NCI-H1436 (cell line): ENCODE measurements around the gene ENTPD8.
"Not testable (repeated sequence)": the region's sequence is repeated elsewhere in the genome, so short reads cannot be mapped to it uniquely, and the experiment has no call there.

Source experiments
- DNase-seq: peaks from one replicate; lab custom pipeline; 2025; lab: John Stamatoyannopoulos, UW

ENTPD8 gene

DNA sequence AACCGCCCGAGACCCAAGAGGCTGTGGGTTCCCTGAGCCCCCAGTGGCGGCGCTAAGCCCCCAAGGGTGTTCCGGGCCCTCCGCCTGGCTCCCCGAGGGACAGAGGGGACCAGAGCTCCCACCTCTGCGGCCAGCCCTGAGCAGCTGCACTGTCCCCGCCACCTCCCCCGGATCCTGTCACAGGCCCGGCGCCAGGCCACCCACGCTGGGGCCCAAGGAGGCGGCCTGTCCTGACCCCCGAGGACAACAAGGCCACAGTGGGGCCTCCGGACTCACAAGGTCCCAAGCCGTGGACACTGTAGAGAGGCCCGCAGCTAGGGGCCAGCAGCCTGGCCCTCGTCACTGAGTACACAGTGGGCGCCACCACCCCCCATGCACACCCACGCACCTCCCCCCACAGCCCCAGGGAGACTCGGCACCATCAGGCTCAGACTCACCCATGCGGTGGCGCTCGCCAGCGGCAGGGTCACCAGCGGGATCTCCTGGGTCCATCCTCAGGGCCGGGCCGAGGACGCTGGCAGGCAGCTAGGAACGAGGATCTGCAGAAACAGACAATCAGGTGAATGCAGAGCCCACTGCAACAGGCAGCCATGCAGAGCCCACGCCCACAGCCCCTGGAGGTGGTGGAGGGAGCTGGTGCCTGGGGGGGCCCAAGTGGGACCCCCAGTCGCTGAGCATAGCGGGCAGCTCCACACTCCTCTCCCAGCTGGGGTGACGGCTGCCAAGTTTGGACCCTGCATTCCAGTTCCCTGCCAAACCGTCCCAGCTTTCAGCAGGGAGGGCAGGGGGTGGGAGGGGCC, 46.1 kb downstream of the ENTPD8 start:
- no peak for DNase-seq

DNA sequence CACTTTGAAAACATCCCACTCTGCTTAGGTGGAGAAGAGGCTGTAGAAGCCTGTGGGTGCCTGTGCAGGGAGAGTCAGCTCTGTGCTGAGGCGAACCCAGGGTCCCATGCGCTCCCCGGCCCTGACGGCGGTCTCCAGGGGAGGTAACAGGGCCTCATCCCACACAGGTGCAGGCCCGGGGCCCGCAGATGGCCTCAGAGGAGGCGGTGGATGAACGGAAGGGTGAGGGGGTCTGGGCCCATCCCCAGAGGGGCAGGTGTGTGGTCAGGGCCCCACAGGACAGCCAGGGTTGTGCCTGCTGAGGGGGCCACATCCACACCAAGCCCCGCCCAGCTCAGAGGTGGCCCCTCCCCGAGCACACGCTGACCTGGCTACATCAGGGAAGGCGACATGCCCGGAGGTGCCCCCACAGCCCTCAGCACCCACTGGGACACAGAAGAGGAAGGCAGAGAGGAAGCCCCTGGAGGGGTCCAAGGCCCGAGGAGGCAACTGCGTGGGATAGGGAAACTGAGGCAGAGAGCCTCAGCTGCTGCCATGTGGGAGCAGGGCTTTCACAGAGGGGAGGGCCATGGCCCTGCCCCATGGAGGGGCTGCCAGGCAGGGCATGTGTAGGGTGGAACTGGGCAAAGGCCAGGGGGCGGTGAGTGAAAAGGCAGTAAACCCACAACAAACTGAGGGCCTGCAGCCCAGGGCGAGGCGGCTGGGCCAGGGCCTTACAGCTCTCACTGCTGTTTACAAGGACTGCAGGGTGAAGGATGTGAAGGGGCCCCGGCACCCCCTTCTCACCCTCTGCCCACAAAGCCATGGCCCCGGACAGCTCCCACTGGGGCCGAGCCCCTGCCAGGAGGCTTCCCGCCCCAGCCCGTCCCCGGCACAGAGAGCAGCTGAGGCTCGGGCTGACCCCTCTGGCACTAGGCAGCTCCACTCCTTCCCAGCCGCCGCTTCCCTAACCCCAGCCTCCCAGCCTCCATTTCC, 47.7 kb downstream of the ENTPD8 start:
- no peak for DNase-seq

DNA sequence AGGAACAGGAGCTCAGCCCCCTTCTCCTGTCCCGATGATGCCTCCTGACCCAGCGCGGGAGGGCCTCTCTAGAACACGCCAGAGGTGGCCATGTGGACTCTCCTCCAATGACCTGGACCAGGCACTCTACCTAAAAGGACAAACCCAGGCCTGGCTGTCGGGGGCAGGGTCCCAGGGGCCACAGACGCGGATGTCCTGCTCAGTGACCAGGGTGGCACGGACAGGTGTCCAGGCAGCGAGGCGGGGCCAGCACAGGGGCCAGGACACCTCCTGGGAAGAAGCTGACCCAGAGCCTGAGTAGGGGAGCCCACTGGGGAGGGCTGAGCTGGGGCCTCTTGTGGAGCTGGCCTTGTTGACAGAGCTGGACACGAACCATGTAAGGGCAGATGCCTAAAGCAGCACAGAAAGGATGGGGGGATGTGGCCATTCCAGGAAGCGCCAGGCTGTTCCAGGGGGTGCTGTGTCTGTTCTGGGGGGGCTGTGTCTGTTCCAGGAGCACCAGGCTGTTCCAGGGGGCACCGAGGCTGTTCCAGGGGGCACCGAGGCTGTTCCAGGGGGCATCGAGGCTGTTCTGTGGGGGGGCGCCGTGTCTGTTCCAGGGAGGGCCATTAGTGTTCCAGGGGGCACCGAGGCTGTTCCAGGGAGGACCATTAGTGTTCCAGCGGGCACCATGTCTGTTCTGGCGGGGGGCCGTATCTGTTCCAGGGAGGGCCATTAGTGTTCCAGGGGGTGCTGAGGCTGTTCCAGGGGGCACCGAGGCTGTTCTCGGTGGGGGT, 48.7 kb downstream of the ENTPD8 start:
- DNase-seq: no peak

DNA sequence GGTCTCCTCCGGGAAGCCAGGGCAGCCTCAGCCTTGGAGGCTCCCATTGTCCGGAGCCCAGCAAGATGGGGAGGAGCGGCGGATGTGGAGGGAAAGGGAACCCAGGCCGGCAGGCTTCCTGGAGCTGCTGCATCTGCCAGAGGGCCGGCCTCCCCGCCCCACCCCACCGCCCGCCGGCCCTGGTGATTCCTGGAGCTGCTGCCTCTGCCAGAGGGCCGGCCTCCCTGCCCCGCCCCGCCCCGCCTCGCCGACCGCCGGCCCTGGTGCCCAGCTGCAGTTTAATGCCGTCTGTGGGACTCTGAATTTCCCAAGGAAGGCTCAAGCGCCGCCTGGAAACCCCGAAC, 49.8 kb downstream of the ENTPD8 start:
- no peak for DNase-seq

DNA sequence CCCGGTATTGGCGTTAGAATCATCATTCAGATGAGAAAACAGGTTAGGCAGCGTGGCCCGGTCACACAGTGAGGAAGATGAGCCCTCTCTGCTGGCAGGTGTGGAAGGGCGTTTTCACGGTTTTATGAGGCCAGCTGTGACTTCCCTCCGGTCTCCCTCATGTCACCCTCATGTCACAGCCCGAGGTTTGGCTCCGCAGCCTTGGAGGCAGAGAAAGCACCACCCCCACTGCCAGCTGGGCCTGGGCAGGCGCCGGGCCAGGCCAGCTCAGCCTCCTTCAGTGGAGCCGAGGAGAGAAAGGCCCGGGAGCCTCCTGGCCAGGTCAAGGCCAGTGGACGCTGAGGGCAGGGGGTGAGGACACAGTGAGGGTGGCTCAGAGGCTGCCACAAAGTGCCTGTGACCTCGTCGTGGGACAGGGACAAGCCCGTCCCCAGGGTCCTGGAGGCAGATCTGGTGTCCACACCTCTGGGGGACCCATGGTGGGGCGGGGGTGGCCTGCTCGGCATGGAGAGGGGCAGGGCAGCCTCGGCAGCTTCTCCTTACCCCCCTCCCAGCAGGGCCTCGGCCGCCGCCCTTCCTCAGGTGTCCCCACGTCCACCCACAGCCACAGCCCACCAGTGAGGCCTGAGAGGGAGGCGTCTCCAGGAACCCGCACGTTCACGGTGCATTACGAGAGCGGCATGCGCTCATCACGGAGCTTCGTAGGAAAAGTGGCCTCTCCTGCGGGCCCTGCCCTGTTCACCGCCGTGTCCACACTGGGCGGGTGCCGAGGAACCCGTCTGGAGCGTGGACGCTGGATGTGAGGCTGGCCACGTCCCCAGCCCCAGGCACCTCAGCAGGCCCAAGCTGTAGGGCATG, 50.4 kb downstream of the ENTPD8 start:
- DNase-seq: no peak

DNA sequence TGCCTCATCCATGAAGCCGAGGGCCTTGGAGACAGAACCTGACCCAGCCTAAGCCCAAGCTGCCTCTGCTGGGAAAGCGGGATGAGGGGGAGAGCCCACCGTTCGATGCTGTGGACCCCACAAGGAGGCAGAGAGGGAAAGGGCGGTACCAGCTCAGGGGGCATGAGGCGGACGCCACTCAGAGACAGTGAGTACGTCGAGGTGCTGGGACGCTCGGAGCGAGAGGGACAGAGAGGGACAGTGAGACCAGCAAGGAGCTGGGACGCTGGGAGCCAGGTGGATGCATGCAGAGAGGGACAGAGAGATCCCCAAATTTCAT, 51.8 kb downstream of the ENTPD8 start:
- DNase-seq: no peak

DNA sequence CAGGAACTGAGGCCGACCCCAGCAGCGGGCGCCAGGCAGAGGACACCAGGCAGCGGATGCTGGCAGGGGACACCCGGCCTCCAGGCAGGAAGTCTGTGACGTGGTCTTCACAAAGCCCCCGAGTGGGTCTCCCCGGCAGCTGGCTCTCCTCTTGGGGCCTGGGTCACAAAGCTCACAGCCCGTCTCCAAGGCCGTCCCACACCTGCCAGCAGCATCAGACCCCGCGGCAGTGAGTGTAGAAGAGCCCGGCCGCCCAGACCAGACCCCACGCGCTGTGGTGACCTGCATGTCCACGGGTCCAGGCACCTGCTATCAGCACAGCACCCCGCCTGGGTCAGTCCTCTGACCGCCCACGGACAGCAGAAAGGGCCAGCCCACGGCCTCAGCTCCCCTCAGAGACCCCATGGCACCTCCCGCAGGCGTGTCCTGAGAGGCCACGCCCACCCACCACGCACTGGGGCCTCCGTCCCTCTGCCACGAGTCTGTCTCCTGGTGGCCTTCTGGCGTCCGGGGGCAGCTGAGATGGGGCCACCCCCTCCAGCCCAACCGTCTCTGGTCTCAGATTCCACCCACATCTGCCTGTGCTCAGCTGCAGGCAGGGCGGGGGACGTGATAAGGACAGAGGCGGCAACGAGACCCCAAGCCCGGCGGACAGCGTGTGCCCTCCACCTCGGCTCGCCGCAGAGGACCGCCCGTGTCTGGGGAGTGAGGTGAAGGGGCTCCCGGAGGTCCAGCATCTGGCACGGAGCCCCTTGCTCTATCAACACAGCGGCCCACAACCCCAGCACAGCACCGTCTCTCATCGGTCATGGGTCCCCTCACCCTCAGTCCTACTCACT, 52.3 kb downstream of the ENTPD8 start:
- DNase-seq: no peak

DNA sequence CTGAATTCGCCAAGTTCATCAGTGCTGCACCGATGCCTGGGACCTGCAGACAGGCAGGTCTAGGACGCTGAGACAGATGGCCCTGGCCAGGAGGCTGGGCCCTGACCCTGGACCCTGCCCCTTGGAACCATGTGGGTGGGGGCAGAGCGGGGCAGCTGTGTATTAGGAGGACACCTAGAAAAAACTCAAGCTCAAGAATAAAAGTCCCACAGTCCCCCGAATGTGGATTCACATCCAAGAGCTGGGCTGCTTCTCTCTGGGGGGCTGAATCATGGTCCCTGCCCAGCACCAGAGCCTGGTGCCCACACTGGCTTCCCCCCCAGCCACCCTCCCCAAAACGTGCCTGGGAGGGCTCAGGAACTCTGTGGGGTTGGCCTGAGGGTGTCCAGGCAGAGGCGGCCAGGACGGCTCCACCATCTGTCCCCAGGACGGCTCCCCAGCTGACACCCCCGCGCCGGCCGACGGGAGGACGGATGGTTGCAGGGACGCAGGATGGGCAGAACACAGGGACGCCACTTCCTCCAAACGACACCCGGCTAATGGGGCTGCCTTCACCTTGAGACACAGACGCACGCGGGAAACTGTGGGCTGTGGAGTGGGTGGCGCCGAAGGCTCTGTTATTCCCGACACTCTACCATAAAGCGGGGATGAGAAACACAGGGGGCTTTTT, 53.1 kb downstream of the ENTPD8 start:
- DNase-seq: no peak

DNA sequence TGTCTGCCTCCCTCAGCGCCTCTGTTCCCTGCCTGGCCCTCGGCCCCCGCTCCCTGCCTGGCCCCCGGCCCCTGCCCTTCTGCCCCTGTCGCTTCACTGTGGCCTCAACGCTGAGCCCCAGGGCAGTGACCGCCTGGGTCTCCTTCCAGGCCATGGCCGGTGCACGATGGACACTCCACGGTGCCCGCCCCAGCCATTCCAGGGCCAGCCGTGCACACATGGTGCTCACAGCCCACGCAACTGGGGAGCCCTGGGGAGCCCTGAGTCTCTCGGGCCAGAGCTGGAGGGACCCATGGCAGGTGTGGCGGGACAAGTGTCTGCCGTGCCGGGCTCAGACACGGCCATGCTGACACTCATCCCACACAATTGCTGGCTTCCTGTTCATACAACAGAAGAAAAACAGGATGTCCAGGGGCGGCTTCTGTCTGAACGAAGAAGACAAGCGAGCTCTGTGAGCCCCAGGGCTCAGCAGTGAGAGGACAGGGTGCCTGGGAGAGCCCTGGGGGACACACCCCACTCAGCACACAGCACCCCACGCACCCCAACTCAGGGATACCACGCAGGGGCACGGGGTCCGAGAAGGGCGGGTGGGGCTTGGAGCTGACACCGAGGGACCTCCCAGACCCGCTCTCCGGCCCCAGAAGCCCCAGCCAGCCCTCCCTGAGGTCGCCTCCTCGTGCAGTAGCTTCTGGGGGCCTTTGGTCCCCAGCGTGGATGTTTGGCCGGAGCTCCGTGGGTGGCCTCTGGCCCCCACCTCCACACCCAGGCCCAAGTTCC, 53.9 kb downstream of the ENTPD8 start:
- DNase-seq: no peak

DNA sequence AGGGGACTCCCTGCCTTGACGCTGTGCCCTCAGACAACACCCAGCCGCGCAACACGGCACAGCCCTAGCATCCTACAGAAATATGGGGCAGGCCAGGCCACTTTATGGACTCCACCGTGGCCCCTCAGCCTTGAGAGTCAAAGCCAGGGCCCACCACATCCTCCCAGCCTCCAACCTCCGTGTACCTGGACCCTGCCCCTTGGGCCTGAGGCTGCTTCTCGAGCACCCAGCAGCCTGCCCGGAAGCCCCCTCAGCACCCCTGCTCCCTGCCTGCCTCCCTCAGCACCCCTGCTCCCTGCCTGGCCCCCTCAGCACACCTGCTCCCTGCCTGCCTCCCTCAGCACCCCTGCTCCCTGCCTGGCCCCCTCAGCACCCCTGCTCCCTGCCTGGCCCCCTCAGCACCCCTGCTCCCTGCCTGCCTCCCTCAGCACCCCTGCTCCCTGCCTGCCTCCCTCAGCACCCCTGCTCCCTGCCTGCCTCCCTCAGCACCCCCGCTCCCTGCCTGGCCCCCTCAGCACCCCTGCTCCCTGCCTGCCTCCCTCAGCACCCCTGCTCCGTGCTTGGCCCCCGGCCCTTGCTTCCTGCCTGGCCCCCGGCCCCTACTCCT, 54.5 kb downstream of the ENTPD8 start:
- DNase-seq: not testable (repeated sequence)

DNA sequence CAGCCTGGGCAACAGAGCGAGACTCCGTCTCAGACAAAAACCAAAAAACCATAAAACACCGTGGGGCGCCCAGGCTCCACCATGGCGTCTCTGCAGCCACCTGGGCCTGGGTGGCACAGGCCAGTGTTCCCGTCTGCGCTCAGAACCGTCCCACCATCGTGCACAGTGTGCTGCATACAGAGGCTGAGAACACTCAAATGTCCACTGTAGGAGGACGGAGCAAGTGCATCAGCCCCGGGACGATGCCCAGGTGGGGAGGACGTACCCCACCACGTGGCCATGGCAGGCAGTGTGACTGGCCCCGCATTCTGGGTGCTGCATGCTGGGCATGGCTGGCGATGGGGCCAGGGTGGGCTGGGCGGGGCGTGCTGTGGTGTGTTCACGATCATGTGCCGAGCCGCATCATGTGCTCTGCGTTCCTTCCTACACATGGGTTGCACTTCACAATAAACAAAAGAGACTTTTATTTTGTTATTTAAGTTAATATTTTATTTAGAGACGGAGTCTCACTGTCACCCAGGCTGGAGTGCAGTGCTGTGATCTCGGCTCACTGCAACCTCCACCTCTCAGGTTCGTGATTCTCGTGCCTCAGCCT, 56.0 kb downstream of the ENTPD8 start:
- DNase-seq: no peak
